Superior temporal gyrus (tissue), 1 donor: ENCODE data around the gene MANEA.

ENCODE experiments used
- DNase-seq: peaks from one replicate; pipeline ENCODE4 v3.0.0-alpha.2; 2016; ENCODE audit errors: extremely low spot score

Gene MANEA

GRCh38 chr6:95587989-95588388, 10.7 kb downstream of the MANEA start:
- DNase-seq = no peak

- no peak for DNase-seq
Observed at GRCh38 chr6:95589067-95589466, 11.7 kb downstream of the MANEA start.

- no peak for DNase-seq
Observed at GRCh38 chr6:95589826-95590570, 12.7 kb downstream of the MANEA start.

GRCh38 chr6:95593025-95593424, 15.7 kb downstream of the MANEA start:
- DNase-seq = no peak

- no peak for DNase-seq
Observed at GRCh38 chr6:95596021-95596420, 18.7 kb downstream of the MANEA start.

- no peak for DNase-seq
Observed at GRCh38 chr6:95599706-95600105, 22.4 kb downstream of the MANEA start.

- no peak for DNase-seq
Observed at GRCh38 chr6:95601133-95601532, 23.8 kb downstream of the MANEA start.

GRCh38 chr6:95614094-95614493, 36.8 kb downstream of the MANEA start:
- no peak for DNase-seq

- no peak for DNase-seq
Observed at GRCh38 chr6:95629551-95629950, 52.2 kb downstream of the MANEA start.

- DNase-seq = no peak
Observed at GRCh38 chr6:95636552-95637431, 59.5 kb downstream of the MANEA start.

- DNase-seq = no peak
Observed at GRCh38 chr6:95648636-95649035, 71.3 kb downstream of the MANEA start.

GRCh38 chr6:95649451-95649850, 72.1 kb downstream of the MANEA start:
- DNase-seq = no peak

- DNase-seq = no peak
Observed at GRCh38 chr6:95654176-95654575, 76.8 kb downstream of the MANEA start.

GRCh38 chr6:95658886-95659285, 81.6 kb downstream of the MANEA start:
- DNase-seq = no peak
